ENCODE measurements around the gene BORCS6. TPM values are rescaled to one million over a fixed set of nuclear protein-coding genes. Genes with fewer than 3 reads are reported as not detected.
A peak's percentile ranks its signal among the peaks of the same experiment; 100 is the strongest.

Gene BORCS6
- polyA plus RNA-seq, 3 donors, result 5.4 to 14.1 (median 13.9) TPM

GRCh38 chr17:8153957-8154607, 35.9 kb downstream of the BORCS6 start:
- 0% methylated on average over 16 of the region's 22 CpGs for WGBS (ENCODE audit: insufficient coverage)
- Histone ChIP-seq H3K4me2 (replicated peaks; ENCODE audit: extremely low read depth, low read length, poor library complexity, severe bottlenecking) (peak overlapping the region; percentile 97), H3K36me3 (replicated peaks in 1 of 2; ENCODE audit: control insufficient read depth in 1 of 2, insufficient read depth in 2 of 2, low read length in 2 of 2) (peaks cover 12 to 17% of the 10 kb centered on the region in 2 donors), H3K9me3 (replicated peaks in 1 of 2; ENCODE audit: control insufficient read depth in 1 of 2, insufficient read depth in 1 of 2, low read length in 2 of 2) (no peaks in the 10 kb centered on the region), H3K27ac (ENCODE audit: low read depth in 1 of 2, low read length in 2 of 2) (peak overlapping the region; percentile 83 to 99), H4K20me1 (ENCODE audit: insufficient read depth, low read length) (peaks cover 60% of the 10 kb centered on the region), H3K4me3 (replicated peaks in 1 of 3; ENCODE audit: low read depth in 2 of 3, low read length in 3 of 3) (peak overlapping the region; percentile 65 to 100 (median 88)), H3K4me1 (ENCODE audit: control insufficient read depth in 1 of 2, insufficient read depth in 2 of 2, low read length in 2 of 2) (peaks cover 63 to 84% of the 10 kb centered on the region in 2 donors), H3K9ac (ENCODE audit: insufficient read depth, low read length, poor library complexity, severe bottlenecking) (peak overlapping the region; percentile 89), H3K27me3 (ENCODE audit: control insufficient read depth in 2 of 2, insufficient read depth in 2 of 2, low read length in 2 of 2) (no peaks in the 10 kb centered on the region), H3K79me2 (ENCODE audit: insufficient read depth, low read length) (peaks cover 26% of the 10 kb centered on the region), H2AFZ (ENCODE audit: insufficient read depth, low read depth, low read length, poor library complexity, severe bottlenecking) (no peak overlapping the region)
- DNase-seq, result peak; percentile 93 to 97 (median 94)
- Mint-ChIP-seq H3K27me3 (ENCODE audit: low read depth in 3 of 3) (peaks cover 0 to 12% (median 0%) of the 10 kb centered on the region in 3 donors), H3K4me3 (peak overlapping the region in 1 of 2 donors; percentile 88), H3K36me3 (peaks cover 29 to 33% of the 10 kb centered on the region in 2 donors), H3K4me1 (peaks cover 39% of the 10 kb centered on the region), H3K27ac (no peak overlapping the region), H3K9me3 (peaks cover 0 to 4% (median 0%) of the 10 kb centered on the region in 7 donors)
- TF ChIP-seq, protein P1, sequence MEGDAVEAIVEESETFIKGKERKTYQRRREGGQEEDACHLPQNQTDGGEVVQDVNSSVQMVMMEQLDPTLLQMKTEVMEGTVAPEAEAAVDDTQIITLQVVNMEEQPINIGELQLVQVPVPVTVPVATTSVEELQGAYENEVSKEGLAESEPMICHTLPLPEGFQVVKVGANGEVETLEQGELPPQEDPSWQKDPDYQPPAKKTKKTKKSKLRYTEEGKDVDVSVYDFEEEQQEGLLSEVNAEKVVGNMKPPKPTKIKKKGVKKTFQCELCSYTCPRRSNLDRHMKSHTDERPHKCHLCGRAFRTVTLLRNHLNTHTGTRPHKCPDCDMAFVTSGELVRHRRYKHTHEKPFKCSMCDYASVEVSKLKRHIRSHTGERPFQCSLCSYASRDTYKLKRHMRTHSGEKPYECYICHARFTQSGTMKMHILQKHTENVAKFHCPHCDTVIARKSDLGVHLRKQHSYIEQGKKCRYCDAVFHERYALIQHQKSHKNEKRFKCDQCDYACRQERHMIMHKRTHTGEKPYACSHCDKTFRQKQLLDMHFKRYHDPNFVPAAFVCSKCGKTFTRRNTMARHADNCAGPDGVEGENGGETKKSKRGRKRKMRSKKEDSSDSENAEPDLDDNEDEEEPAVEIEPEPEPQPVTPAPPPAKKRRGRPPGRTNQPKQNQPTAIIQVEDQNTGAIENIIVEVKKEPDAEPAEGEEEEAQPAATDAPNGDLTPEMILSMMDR (IDR thresholded peaks at IDR 0.05), result no peak
- intact Hi-C loops (cut with micrococcal nuclease), result loop anchor here in 1 of 2 donors (5.0 to 10.0 kb wide), 2 partner anchors 33 to 319 kb away; partner anchors contain the start of gene KDM6B

GRCh38 chr17:8153525-8153956, 36.4 kb downstream of the BORCS6 start:
- Histone ChIP-seq H3K9me3 (replicated peaks in 1 of 2; ENCODE audit: control insufficient read depth in 1 of 2, insufficient read depth in 1 of 2, low read length in 2 of 2) (no peaks in the 10 kb centered on the region), H3K27ac (ENCODE audit: low read depth in 1 of 2, low read length in 2 of 2) (peak overlapping the region; percentile 83 to 99), H3K27me3 (ENCODE audit: control insufficient read depth in 2 of 2, insufficient read depth in 2 of 2, low read length in 2 of 2) (no peaks in the 10 kb centered on the region), H3K36me3 (replicated peaks in 1 of 2; ENCODE audit: control insufficient read depth in 1 of 2, insufficient read depth in 2 of 2, low read length in 2 of 2) (peaks cover 17 to 22% of the 10 kb centered on the region in 2 donors), H3K9ac (ENCODE audit: insufficient read depth, low read length, poor library complexity, severe bottlenecking) (peak overlapping the region; percentile 89), H3K4me2 (replicated peaks; ENCODE audit: extremely low read depth, low read length, poor library complexity, severe bottlenecking) (peak overlapping the region; percentile 97), H2AFZ (ENCODE audit: insufficient read depth, low read depth, low read length, poor library complexity, severe bottlenecking) (no peak overlapping the region), H3K79me2 (ENCODE audit: insufficient read depth, low read length) (peaks cover 26% of the 10 kb centered on the region), H3K4me3 (replicated peaks in 1 of 3; ENCODE audit: low read depth in 2 of 3, low read length in 3 of 3) (peak overlapping the region in 1 of 3 experiments; percentile 100), H4K20me1 (ENCODE audit: insufficient read depth, low read length) (peaks cover 65% of the 10 kb centered on the region), H3K4me1 (ENCODE audit: control insufficient read depth in 1 of 2, insufficient read depth in 2 of 2, low read length in 2 of 2) (peaks cover 61 to 79% of the 10 kb centered on the region in 2 donors)
- TF ChIP-seq, protein P1 (IDR thresholded peaks at IDR 0.05), result no peak
- Mint-ChIP-seq H3K27ac (no peak overlapping the region), H3K27me3 (ENCODE audit: low read depth in 3 of 3) (peaks cover 0 to 12% (median 0%) of the 10 kb centered on the region in 3 donors), H3K9me3 (peaks cover 0 to 4% (median 0%) of the 10 kb centered on the region in 7 donors), H3K36me3 (peaks cover 34 to 36% of the 10 kb centered on the region in 2 donors), H3K4me1 (peaks cover 34% of the 10 kb centered on the region), H3K4me3 (peak overlapping the region in 1 of 2 donors; percentile 82)
- peak; percentile 73 to 88 (median 78) for DNase-seq
- WGBS (ENCODE audit: insufficient coverage), result 32% methylated on average over 8 of the region's 13 CpGs
- intact Hi-C loops (cut with micrococcal nuclease), result loop anchor here in 1 of 2 donors (5.0 to 10.0 kb wide), 2 partner anchors 34 to 319 kb away; partner anchors contain the start of gene KDM6B
